ENCODE results near the gene YIPF4.
A peak's percentile ranks its signal among the peaks of the same experiment; 100 is the strongest.
"Not testable (repeated sequence)": the region's sequence is repeated elsewhere in the genome, so short reads cannot be mapped to it uniquely, and the experiment has no call there.

Gene YIPF4

DNA sequence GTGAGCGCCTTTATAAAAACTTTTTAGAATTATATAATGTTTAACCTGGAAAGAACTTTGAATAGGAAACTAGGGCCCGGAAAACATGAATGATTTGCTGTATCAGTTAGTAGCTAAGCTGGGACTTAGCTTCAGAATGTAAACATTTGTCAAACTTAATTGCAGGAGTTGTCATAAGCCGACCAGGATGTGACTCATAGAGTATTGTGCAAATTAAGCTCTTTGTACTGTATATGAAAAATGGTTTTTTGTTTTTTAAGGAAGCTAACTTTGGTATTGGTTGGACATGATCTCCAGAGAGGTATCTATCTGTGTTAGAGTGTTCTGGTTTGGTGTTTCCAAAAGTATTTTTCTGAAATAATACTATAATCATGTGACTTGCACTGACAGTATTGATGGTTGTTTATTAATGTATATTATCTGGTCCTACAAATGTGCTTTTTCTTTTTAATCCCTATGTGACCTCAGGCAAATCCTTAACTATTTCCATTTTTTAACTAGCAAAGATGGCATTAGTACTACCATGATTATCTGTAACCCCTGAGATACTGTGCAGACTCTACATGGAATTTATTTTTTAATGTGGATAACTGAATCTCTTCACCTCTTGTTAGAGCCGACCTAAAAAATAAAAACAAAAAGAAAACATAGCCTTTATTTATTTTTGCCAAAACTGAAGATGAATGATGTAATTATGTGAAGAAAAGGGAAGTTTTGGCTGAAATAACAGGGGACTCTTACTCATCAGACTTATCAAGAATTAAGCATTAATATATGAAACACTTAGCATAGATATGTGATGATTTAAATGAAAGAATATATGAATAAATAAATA is 11.7 kb downstream of the YIPF4 start:
- no peak for DNase-seq

DNA sequence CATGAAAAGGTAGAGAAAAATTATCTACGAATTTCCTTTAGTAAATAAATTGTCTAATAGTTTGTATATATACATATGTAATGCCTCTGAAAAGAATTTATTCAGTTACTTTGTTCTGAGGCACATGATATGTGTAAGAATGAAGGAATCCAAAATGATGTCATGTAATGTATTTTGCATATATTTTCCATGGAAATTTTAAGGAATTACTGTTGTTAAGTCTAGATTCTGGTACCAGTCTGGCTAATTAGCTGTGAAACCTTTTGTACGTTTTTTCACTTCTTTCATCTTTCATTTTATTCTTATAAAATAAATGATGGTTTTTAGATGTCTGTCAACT is 12.3 kb downstream of the YIPF4 start:
- DNase-seq = no peak

DNA sequence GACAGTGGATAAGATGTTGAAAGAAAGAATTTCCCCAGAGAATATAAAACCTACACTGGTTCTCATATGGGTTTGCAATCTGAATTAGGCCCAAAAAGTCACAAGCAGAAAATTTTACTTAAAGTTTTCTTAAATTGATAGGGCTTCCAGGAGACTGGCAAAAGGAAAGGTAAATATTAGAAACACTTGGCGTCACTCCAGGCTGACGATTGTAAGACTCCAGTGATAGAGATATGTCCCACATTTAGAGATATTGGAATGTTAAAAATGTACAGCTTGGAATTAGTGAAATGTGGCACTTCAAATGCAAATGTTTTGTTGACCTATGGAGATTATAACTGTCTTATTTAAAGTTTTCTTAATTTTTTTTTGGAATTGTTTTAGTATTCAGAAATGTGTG is 14.0 kb downstream of the YIPF4 start:
- DNase-seq = no peak

DNA sequence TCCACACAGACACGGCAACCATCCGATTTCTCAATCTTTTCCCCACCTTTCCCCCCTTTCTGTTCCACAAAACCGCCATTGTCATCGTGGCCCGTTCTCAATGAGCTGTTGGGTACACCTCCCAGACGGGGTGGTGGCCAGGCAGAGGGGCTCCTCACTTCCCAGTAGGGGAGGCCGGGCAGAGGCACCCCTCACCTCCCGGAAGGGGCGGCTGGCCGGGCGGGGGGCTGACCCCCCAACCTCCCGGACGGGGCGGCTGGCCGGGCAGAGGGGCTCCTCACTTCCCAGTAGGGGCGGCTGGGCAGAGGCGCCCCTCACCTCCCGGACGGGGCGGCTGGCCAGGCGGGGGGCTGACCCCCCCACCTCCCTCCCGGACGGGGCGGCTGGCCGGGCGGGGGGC is 15.8 kb downstream of the YIPF4 start:
- not testable (repeated sequence) for DNase-seq

DNA sequence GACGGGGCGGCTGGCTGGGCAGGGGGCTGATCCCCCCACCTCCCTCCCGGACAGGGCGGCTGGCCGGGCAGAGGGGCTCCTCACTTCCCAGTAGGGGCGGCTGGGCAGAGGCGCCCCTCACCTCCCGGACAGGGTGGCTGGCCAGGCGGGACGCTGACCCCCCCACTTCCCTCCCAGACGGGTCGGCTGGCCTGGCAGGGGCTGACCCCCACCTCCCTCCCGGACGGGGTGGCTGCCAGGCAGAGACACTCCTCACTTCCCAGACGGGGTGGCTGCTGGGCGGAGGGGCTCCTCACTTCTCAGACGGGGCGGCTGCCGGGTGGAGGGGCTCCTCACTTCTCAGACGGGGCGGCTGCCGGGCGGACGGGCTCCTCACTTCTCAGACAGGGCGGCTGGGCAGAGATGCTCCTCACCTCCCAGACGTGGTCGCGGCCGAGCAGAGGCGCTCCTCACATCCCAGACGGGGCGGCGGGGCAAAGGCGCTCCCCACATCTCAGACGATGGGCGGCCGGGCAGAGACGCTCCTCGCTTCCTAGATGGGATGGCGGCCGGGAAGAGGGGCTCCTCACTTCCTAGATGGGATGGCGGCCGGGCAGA is 16.4 kb downstream of the YIPF4 start:
- not testable (repeated sequence) for DNase-seq

DNA sequence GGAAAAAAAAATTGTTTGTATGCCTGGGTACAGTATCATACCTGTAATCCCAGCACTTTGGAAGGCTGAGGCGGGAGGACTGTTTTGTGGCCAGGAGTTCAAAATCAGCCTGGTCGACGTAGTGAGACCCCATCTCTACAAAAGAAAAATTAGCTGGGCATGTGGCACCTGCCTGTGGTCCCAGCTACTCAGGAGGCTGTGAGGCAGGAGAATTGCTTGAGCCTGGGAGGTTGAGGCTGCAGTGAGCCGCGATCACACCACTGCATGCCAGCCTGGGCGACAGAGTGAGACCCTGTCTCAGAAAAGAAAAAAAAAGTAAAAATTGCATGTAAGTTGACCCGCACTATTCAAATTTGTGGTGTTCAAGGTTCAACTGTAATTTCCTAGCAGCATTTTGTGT is 32.9 kb downstream of the YIPF4 start:
- DNase-seq = no peak

DNA sequence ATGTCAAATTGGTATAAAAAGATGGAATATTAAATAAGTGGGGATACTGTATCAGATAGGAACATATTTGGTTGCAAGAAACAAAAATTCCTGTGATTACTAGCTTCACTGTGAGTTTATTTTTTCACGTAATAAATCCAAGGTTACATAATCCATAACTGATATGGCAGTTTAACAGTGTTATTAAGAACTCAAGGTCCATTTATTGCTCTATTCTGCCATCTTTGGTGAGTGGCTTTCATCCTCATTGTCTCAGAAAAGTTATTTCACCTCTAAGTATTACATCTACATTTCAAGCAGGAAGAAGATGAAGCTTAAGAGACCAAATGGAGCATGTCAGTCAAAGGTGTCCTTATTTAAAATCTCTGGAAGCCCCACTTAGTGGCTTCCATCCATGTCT is 37.2 kb downstream of the YIPF4 start:
- DNase-seq = no peak

DNA sequence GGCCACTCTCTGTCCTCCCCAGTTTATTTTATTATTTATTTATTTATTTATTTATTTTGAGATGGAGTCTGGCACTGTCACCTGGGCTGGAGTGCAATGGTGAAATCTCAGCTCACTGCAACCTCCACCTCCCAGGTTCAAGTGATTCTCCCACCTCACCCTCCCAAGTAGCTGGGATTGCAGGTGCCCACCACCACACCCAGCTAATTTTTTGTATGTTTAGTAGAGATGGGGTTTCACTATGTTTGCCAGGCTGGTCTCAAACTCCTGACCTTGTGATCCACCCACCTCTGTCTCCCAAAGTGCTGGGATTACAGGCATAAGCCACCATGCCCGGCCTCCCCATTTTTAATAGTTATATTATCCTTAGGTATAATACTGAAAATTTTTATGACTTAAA is 51.0 kb downstream of the YIPF4 start:
- not testable (repeated sequence) for DNase-seq

DNA sequence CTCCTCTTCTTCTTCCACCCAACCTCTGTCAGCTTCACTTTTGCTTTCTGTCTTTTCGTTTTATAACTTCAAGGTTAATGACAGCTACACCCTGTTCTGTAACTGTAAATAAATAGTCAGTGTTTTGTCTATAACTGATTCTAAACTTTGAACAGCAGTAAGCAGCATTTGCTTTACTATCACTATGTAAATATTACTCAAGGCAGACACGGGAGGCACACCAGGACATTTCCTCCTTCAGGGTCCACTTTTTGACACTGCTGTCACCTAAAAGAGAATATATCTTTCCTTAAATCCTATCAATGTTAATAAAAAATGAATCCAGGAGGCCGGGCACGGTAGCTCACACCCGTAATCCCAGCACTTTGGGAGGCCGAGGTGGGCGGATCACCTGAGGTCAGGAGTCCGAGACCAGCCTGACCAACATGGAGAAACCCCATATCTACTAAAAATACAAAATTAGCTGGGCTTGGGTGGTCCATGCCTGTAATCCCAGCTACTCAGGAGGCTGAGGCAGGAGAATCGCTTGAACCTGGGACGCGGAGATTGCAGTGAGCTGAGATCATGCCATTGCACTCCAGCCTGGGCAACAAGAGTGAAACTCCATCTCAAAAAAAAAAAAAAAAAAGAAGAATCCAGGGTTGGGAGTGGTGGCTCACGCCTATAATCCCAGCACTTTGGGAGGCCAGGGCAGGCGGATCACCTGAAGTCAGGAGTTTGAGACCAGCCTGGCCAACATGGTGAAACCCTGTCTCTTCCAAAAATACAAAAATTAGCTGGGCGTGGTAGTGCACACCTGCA is 51.7 kb downstream of the YIPF4 start:
- DNase-seq = not testable (repeated sequence)

DNA sequence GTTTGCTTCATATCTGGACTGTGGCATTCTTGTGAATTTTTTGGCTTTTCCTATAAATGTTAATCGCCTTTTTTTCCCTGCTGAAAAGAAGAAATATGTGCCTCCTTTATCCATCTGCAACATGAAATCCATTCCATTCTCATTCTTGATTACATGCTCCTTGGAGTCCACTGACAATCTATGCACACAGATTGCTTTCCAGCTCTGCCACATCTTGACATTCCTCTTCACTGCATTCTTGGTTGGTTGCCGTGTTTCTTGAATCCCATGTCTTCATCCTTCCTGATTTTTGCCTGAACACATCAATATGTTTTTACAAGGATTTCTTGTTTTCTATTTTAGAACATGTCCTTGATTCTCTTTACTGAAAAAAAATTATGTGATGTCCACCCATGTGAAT is 52.4 kb downstream of the YIPF4 start:
- no peak for DNase-seq

DNA sequence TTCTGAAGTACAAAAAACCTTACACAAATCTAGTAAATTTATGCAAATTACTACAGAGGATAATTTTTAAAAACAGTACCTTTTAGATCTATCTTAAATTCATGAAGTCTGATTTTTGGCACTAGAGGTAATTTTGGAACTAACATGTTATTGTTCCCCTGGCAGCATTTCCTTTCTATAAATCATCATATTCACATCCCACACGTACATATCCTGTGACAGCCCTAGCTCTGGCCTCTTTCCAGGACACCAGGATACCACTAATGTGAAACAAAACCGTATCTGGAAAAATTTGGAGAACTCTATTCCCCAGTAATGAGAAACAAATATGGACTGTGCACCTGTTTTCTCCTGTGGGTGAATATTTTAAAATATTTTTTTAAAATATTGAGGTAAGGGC is 65.1 kb downstream of the YIPF4 start:
- no peak for DNase-seq

DNA sequence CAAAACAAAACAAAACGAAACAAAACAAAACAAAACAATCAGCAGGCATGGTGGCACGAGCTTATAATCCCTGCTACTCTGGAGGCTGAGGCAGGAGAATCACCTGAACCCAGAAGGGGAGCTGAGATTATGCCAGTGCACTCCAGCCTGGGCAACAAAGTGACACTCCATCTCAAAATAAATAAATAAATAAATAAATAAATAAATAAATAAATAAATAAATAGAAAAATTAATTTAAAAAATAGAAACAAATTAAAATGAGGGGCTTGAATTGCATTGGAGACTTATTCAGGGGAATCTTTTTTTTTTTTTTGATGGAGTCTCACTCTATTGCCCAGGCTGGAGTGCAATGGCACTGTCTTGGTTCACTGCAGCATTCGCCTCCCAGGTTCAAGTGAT is 73.1 kb downstream of the YIPF4 start:
- DNase-seq = not testable (repeated sequence)

DNA sequence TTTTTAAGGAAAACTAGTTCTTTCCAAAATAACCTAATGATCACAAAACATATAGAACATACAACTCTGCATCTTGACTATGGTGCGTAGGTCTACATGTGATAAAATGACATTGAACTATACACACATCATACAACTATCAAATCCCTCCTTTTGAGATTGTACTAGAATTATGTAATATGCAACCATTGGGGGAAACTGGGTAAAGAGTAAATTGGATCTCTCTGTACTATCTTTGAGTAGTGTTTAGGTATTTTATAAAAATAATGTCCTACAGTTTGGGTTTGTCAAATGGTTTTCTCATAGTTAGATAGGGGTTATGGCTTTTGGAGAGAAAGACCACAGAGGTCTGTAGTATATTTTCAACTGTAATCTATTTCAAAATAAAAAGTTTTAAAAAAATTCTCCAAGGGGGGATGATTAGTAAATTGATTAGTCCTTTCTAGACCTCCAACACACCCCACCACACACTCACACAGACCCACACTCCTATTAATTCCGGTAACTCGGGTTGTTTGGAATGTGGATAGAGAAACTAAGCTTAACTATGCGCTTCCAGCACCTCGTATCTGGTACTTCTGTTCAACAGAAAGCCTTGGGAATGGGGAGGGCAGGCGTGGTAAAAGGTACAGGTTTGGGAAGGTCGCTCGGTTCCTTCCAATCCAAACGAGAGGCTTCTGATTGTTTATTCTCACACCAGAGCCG is 78.4 kb downstream of the YIPF4 start:
- DNase-seq = no peak

DNA sequence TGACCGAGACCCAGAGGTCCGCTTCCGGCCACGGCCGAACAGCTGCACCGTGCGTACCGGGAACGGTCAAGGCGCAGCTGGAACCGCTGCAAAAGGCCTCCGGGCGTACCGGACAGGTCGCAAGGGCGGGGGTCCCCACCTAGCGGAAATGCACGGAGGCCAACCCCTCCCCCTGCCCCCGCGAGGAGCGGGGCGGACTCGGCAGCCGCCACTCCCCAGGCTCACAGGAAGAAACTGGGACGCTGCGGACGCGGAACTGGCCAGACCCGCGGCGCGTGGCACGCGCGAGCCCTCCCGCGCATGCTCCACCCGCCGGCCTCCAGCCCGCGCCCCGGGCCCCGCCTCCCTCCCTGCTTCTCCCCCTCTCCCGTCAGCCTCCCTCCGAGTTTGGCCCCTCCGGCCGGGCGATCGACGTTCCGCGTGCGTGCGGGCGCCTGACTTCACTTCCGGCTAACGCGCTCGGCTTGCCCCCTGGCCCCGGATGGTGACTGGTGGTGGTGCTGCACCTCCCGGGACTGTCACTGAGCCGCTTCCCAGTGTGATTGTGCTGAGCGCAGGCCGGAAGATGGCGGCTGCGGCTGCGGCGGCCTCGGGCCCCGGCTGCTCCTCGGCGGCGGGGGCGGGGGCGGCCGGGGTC is 79.1 kb downstream of the YIPF4 start, which contains the start of gene BIRC6:
TSS of gene BIRC6 (plus strand) at position 343 of the 637 bp plus-strand sequence. CDS start at position 482, 139 bp downstream.
- DNase-seq = peak; percentile 88

DNA sequence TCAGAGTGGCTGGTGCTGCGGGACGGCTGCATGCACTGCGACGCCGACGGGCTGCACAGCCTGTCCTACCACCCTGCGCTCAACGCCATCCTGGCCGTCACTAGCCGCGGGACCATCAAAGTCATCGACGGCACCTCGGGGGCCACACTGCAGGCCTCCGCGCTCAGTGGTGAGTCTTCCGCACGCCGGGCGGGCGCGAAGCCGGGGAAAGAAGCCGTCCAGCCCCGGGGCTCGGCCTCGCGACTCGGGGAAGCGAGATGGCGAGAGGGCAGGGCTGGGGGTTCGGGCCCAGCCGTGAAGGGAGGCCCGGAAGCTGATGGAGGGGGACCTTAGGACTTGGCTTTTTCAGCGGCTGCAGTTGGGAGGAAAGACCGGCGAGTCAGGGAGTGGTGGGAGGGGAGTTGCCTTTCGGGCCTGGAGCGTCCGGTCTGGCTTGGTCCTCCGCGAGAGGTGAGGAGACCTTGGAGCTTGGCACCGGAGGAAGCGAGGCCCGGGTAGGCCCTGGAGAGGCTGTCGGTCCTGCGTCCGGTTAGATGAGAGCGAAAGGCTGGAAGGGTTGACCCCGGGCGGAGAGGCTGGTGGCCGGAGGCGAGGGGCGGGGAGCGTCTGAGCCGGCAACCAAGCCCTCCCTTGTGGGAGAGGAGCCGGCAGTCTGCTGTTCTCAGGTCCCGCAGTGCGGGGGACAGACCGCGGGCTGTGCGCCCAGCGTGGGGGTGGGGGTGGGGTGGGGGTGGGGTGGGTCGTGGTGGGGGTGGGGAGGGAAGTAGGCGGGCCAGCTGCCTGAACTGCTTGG is 79.8 kb downstream of the YIPF4 start:
- DNase-seq = no peak

DNA sequence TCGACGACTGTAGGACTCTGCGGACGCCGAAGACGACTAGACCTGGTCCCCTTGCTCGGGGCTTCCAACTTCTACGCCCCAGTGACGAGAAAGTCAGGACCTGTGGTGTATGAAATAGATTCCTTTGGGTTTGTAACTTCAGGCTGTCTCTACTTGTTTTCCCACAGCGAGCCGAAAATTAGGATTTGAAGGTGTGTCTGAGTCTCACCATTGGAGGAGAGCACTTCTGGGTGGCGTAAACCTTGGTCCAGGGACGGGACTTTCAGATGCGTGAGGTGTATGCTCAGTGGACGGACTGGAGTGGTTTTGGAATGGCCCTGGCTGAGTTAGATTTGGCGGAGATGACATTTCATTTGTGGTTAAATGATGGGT is 80.4 kb downstream of the YIPF4 start:
- no peak for DNase-seq

DNA sequence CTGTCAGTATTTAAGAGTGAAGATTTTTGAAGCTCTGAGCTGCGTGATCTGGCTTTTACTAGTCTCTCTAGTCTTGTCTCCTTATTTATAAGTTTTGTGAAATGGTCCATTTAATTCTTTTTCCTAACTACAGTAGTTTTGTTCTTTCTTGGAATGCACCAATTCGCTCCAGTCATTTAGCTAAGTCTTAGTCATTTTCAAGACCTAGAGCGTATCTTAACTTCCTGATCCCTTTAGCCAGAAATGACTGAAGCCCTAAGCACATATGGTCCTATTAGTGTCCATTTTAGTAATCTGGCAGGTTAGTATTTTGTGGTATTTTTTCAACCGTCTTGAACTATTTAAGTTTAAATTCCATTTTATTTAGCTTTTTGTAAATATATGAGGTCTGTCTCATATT is 82.7 kb downstream of the YIPF4 start:
- no peak for DNase-seq

DNA sequence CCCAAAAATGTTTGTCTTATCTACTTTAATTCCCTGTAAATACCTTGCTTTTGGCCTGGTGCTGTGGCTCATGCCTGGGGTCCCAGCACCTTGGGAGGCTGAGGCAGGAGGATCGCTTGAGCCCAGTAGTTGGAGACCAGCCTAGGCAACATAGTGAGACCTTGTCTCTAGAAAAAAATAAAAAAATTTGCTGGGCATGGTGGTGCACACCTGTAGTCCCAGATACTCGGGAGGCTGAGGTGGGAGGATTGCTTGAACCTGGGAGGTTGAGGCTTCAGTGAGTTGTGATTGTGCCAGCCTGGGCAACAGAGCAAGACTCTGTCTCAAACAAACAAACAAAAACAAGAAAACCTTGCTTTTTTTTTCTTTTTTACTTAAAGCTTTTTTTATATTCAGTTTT is 85.3 kb downstream of the YIPF4 start:
- not testable (repeated sequence) for DNase-seq

DNA sequence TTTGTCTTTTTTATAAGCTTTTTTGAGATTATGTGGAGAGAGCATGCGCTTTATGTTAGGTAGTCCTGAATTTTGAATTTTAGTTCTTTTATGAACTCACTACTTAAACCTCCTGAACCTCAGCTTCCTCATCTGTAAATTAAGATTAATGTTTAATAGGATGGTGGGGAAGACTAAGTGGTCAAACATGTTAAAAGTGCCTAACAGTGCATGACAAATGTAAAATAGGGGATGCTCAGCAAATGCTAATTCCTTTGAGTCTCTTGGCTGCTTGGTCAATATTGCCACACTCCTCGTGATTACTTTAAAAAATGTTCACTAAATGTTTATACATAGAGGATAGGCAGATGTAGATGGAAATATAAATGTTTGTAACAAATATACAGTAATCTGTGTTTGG is 85.9 kb downstream of the YIPF4 start:
- no peak for DNase-seq

DNA sequence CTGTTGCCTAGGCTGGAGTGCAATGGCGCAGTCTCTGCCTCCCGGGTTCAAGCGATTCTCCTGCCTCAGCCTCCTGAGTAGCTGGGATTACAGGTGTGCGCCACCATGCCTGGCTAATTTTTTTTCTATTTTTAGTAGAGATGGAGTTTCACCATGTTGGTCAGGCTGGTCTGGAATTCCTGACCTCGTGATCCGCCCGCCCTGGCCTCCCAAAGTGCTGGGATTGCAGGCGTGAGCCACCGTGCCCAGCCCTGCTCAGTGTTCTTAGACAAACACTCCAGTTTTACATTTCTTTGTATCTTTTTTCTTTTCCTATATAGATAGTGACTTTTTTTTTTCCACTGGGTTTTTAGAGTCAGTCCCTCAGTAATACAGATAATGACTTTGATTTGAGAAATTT is 86.6 kb downstream of the YIPF4 start:
- not testable (repeated sequence) for DNase-seq

DNA sequence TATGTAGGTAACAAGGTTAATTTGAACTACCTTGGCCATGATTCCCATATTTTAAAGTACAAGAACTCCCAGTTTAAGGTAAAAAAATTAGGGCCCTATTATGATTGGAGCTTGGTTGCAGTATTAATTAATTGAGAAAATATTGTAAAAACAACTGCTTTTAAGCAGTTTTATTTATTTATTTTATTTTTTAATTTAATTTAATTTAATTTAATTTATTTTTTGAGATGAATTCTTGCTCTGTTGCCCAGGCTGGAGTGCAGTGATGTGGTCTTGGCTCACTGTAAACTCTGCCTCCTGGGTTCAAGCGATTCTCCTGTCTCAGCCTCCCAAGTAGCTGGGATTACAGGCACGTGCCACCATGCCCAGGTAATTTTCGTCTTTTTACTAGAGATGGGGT is 88.0 kb downstream of the YIPF4 start:
- DNase-seq = not testable (repeated sequence)
